Thoracic aorta (tissue), 2 donors: ENCODE measurements around the gene ZNF883. TPM values are rescaled to one million over a fixed set of nuclear protein-coding genes. Genes with fewer than 3 reads are reported as not detected.

Experiments used
- ATAC-seq: fragments of 150-250 bp; one replicate; pipeline ENCODE4 v1.8.0; 2017; ENCODE audit warnings: low read depth; ENCODE audit not compliant: insufficient number of reproducible peaks, low FRiP score
- DNase-seq: peaks from one replicate; pipeline ENCODE4 v3.0.0-alpha.2; 2020; ENCODE audit warnings: low spot score
- H3K27ac ChIP-seq, 2 donors: fragments of 200-600 bp; sonication (generic); 1 replicate in 1 of 2; 2 replicates in 1 of 2; pipeline ENCODE4 v1.5.1; 2016; ENCODE audit warnings: mild to moderate bottlenecking in 2 of 2, moderate library complexity in 2 of 2
- H3K27me3 ChIP-seq: fragments of 200-600 bp; sonication (generic); replicated peaks from 2 replicates; pipeline ENCODE4 v1.6.0; 2016; ENCODE audit warnings: mild to moderate bottlenecking; ENCODE audit not compliant: insufficient read depth
- H3K36me3 ChIP-seq: fragments of 200-600 bp; sonication (generic); one replicate; pipeline ENCODE4 v1.5.1; 2016
- H3K4me1 ChIP-seq, 2 donors: fragments of 200-600 bp; sonication (generic); 1 replicate in 1 of 2; 2 replicates in 1 of 2; pipeline versions ENCODE4 v1.5.1 to v1.6.0; 2016; ENCODE audit warnings: low read depth in 2 of 2, mild to moderate bottlenecking in 1 of 2; ENCODE audit not compliant: control insufficient read depth in 1 of 2
- H3K4me3 ChIP-seq: fragments of 200-600 bp; sonication (generic); 2 replicates; pipeline ENCODE4 v1.5.1; 2016; ENCODE audit warnings: mild to moderate bottlenecking
- H3K9me3 ChIP-seq: fragments of 200-600 bp; sonication (generic); 2 replicates; pipeline ENCODE4 v1.5.1; 2016
- total RNA-seq, 2 donors: library from RNA; depleted of rRNA; stranded (reverse); fragments of >200 nt; gene quantifications; one replicate each; pipeline versions ENCODE4 v1.1.0 to v1.2.3, GENCODE V29; 2016
- TF ChIP-seq, protein P1 (sequence below): fragments of 200-600 bp; sonication (generic); IDR thresholded peaks from one replicate; pipeline ENCODE4 v1.5.1; 2019; ENCODE audit warnings: antibody characterized with exemption

Gene ZNF883
- total RNA-seq, 2 donors from 2014 or later, result 0.95 to 2.8 TPM

DNA sequence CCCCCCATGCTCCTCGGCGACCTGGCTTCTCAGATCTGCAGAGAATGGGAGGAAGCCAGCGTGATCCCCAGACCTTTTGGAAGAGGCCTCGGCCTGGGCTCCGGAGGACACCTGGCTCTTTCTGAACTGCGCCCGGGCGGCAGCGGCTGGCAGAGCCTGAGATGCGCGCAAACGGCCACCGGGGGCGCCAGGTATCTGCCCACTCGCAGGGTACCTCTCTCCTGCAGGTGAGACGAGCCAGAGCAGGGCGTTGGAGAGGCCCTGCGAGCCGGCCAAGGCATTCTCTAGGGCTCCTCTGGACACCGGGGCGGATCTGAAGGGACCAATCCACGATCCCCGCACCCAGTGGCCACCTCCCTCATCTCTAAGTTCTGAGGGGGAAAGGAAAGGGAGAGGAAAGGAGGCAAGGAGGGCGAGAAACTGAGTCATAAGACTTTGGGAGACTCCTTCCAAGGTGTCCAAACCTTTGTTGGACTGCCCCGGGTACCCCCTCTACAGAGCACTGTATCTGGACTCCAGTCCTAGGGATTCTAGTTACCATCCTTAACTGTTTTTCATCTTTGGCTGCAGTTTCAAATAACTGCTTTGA, 66.3 kb downstream of the ZNF883 start:
- ATAC-seq, result no peak
- Histone ChIP-seq H3K27me3 (no peaks in the 10 kb centered on the region), H3K27ac (no peak overlapping the region), H3K9me3 (peaks cover 7% of the 10 kb centered on the region), H3K4me1 (peaks cover 0 to 5% of the 10 kb centered on the region in 2 donors), H3K36me3 (no peaks in the 10 kb centered on the region), H3K4me3 (no peak overlapping the region)
- TF ChIP-seq, protein P1, sequence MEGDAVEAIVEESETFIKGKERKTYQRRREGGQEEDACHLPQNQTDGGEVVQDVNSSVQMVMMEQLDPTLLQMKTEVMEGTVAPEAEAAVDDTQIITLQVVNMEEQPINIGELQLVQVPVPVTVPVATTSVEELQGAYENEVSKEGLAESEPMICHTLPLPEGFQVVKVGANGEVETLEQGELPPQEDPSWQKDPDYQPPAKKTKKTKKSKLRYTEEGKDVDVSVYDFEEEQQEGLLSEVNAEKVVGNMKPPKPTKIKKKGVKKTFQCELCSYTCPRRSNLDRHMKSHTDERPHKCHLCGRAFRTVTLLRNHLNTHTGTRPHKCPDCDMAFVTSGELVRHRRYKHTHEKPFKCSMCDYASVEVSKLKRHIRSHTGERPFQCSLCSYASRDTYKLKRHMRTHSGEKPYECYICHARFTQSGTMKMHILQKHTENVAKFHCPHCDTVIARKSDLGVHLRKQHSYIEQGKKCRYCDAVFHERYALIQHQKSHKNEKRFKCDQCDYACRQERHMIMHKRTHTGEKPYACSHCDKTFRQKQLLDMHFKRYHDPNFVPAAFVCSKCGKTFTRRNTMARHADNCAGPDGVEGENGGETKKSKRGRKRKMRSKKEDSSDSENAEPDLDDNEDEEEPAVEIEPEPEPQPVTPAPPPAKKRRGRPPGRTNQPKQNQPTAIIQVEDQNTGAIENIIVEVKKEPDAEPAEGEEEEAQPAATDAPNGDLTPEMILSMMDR, result no peak
- no peak for DNase-seq

DNA sequence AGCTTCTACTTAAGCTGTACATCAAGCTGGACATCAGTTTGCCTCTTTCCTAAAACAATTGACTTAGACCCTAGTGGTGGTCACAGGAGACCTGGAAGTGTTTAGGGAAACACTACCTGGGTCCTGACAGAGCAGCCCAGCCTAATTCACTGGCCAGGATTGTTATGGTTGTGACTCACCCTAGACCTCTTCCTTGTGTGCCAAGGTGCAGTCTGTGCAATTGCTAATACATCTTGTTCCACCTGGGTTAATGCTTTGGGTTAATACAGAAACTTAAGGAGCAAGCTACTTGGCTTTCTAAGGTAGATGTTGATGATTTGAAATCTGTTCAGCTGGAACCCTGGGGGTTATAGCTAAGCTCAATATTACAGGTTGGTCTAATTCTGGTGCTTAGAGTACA, 72.6 kb downstream of the ZNF883 start:
- no peak for DNase-seq
- no peaks in the 10 kb centered on the region for H3K9me3 ChIP-seq
- no peak for ATAC-seq

DNA sequence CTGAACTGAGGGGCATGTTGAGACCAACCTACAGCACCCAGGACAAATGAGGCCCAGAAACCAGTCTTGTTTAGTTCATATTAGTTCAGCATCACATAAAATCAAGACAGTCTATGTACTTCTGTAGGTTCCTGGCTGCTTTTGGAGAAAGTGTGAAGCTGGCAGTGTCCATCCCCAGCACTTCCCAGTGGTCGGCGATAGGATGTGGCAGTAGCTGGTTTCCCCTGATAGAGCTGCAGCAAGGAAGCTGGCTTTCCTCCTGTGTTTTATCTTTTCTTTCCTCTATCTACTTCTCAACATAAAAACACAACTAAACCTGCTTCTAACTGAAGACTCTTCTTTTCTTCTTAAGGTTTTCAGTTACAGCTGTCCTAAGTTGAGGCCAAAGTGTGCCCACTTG, 78.3 kb downstream of the ZNF883 start:
- H3K9me3 ChIP-seq, result no peaks in the 10 kb centered on the region
- no peak overlapping the region for H3K4me3 ChIP-seq
- H3K27ac ChIP-seq, result no peak overlapping the region
- no peaks in the 10 kb centered on the region for H3K36me3 ChIP-seq
- ATAC-seq, result no peak
- DNase-seq, result no peak
- TF ChIP-seq, protein P1, result no peak
- no peaks in the 10 kb centered on the region for H3K4me1 ChIP-seq
- no peaks in the 10 kb centered on the region for H3K27me3 ChIP-seq

More for the DNA sequence above, 72.6 kb downstream of the ZNF883 start:
- no peak overlapping the region for H3K27ac ChIP-seq
- no peak overlapping the region for H3K4me3 ChIP-seq
- no peaks in the 10 kb centered on the region for H3K4me1 ChIP-seq
- no peaks in the 10 kb centered on the region for H3K36me3 ChIP-seq
- no peaks in the 10 kb centered on the region for H3K27me3 ChIP-seq
- TF ChIP-seq, protein P1, result no peak

DNA sequence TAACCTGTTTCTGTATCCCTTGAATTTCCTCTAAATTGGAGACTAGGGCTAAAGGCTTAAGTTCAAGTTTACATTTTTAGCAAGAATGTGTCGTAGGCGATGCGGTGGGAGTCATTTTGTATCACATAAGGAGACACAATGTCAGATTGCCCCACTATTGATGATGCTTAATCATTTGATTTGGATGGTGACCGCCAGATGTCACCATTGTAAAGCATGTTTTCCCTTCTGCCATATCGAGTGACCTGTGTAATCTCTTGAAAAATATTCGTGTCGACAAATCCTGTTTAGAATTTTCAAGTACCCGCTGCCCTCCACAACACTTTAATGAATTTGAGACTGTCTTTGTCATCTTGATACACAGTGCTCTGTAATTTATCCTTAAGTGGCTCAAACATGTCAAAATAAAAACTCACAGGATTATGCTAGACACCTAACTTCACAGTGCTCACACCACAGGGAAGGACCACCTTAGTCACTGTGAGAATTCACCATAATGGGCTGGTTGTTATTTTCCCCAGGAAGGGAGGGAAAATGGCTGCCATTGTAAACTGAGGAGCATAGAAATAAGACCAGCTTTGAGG, 86.8 kb downstream of the ZNF883 start:
- H3K36me3 ChIP-seq, result no peaks in the 10 kb centered on the region
- no peak overlapping the region for H3K27ac ChIP-seq
- ATAC-seq, result no peak
- TF ChIP-seq, protein P1, result peak; percentile 34
- no peak for DNase-seq
- no peaks in the 10 kb centered on the region for H3K9me3 ChIP-seq
- no peak overlapping the region for H3K4me3 ChIP-seq
- no peaks in the 10 kb centered on the region for H3K27me3 ChIP-seq
- H3K4me1 ChIP-seq, result no peaks in the 10 kb centered on the region

DNA sequence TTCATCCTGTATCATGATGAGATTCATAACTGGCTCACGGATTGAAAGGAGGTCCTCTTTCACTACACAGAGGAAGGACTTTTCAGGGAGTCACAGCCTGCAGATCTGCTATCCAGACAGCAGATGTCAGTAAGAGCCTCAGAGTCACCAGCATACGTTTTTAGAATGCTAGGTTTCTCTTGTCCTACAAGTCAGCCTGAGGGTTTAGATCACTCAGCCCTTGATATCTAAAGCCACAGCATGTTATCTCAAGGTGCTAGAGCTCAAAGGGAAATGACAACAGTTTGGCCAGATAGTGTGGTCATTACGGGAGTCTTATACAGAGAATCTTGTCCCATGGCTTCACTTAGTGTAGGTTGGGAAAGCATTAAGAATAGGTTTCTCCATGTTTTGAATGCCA, 90.4 kb downstream of the ZNF883 start:
- no peaks in the 10 kb centered on the region for H3K36me3 ChIP-seq
- no peak for ATAC-seq
- no peak overlapping the region for H3K27ac ChIP-seq
- TF ChIP-seq, protein P1, result no peak
- no peaks in the 10 kb centered on the region for H3K4me1 ChIP-seq
- H3K4me3 ChIP-seq, result no peak overlapping the region
- H3K9me3 ChIP-seq, result no peaks in the 10 kb centered on the region
- no peak for DNase-seq
- H3K27me3 ChIP-seq, result no peaks in the 10 kb centered on the region
